SK-N-SH (cell line): ENCODE data around the gene SLC6A8. TPM values are rescaled to one million over a fixed set of nuclear protein-coding genes. Genes with fewer than 3 reads are reported as not detected.
A peak's percentile ranks its signal among the peaks of the same experiment; 100 is the strongest.

Experiments
- CTCF ChIA-PET: fragments of 300-600, 350-600 bp; formaldehyde crosslinking; extraction: SDS; loops from one replicate; lab custom pipeline; 2021; lab: Yijun Ruan, JAX
- POLR2A ChIA-PET: fragments of 350-600 bp; sonication (Branson Sonifier 250); formaldehyde crosslinking; extraction: SDS; loops from one replicate; lab custom pipeline; 2020; ENCODE audit warnings: antibody characterized with exemption, inconsistent platforms; lab: Yijun Ruan, JAX
- DNase-seq: peaks from one replicate; pipeline ENCODE4 v3.0.0; 2012
- H2AFZ ChIP-seq: fragments of 200-600 bp; sonication (generic); 2 replicates; pipeline ENCODE4 v1.8.1; 2016; ENCODE audit warnings: antibody characterized with exemption, mild to moderate bottlenecking, low read depth
- H3F3A ChIP-seq: fragments of 200-600 bp; sonication (generic); replicated peaks from 2 replicates; pipeline ENCODE3; 2016; ENCODE audit warnings: antibody characterized with exemption, mild to moderate bottlenecking; ENCODE audit not compliant: insufficient read depth
- H3K27ac ChIP-seq, 2 experiments: fragments of 200-500 bp in 1 of 2; fragments of 200-600 bp in 1 of 2; sonication (Bioruptor generic) in 1 of 2; sonication (generic), shearing (Covaris generic) in 1 of 2; 2 replicates each; pipeline versions ENCODE4 v1.5.1 to v1.6.1; 2014 to 2016; ENCODE audit warnings: low read depth in 2 of 2, inconsistent platforms in 1 of 2, low read length in 1 of 2, mild to moderate bottlenecking in 1 of 2, mixed read lengths in 1 of 2
- H3K27me3 ChIP-seq: fragments of 200-600 bp; sonication (generic), shearing (Covaris generic); 2 replicates; pipeline ENCODE4 v1.6.1; 2016; ENCODE audit warnings: mixed run types; ENCODE audit not compliant: insufficient read depth
- H3K36me3 ChIP-seq, 2 experiments: fragments of 200-500 bp in 1 of 2; fragments of 200-600 bp in 1 of 2; sonication (Bioruptor generic) in 1 of 2; sonication (generic) in 1 of 2; replicated peaks in 1 of 2; 2 replicates each; pipeline versions ENCODE3 to v1.5.1; 2014 to 2016; ENCODE audit warnings: low read length in 1 of 2, mild to moderate bottlenecking in 1 of 2; ENCODE audit not compliant: insufficient read depth in 2 of 2, control insufficient read depth in 1 of 2
- H3K4me1 ChIP-seq, 2 experiments: fragments of 200-500 bp in 1 of 2; fragments of 200-600 bp in 1 of 2; sonication (Bioruptor generic) in 1 of 2; sonication (generic), shearing (Covaris generic) in 1 of 2; 2 replicates each; pipeline versions ENCODE4 v1.5.1 to v1.6.1; 2014 to 2016; ENCODE audit warnings: low read depth in 1 of 2, low read length in 1 of 2, mixed run types in 1 of 2; ENCODE audit not compliant: insufficient read depth in 2 of 2, control insufficient read depth in 1 of 2
- H3K4me2 ChIP-seq: fragments of 200-600 bp; sonication (generic), shearing (Covaris generic); 2 replicates; pipeline ENCODE4 v1.6.1; 2017; ENCODE audit warnings: mixed run types
- H3K4me3 ChIP-seq, 2 experiments: fragments of 200-500 bp in 1 of 2; fragments of 200-600 bp in 1 of 2; sonication (Bioruptor generic) in 1 of 2; sonication (generic), shearing (Covaris generic) in 1 of 2; 2 replicates each; pipeline versions ENCODE4 v1.5.1 to v1.8.1; 2014 to 2016; ENCODE audit warnings: low read depth in 2 of 2, inconsistent platforms in 1 of 2, low read length in 1 of 2, mild to moderate bottlenecking in 1 of 2, mixed read lengths in 1 of 2, moderate library complexity in 1 of 2
- H3K79me2 ChIP-seq: fragments of 200-600 bp; sonication (generic); 2 replicates; pipeline ENCODE4 v1.8.1; 2017; ENCODE audit warnings: mild to moderate bottlenecking; ENCODE audit not compliant: insufficient read depth
- H3K9ac ChIP-seq: fragments of 200-600 bp; sonication (generic); 2 replicates; pipeline ENCODE4 v1.6.1; 2017; ENCODE audit warnings: mixed run types
- H3K9me2 ChIP-seq: fragments of 200-600 bp; sonication (generic); 2 replicates; pipeline ENCODE4 v1.6.1; 2017; ENCODE audit warnings: mixed run types
- H3K9me3 ChIP-seq: fragments of 200-600 bp; sonication (generic); 2 replicates; pipeline ENCODE4 v1.6.1; 2017; ENCODE audit warnings: mixed run types, mild to moderate bottlenecking, moderate library complexity
- H4K20me1 ChIP-seq: fragments of 200-600 bp; sonication (generic); 2 replicates; pipeline ENCODE4 v1.6.1; 2017; ENCODE audit warnings: mild to moderate bottlenecking, mixed run types; ENCODE audit not compliant: insufficient read depth
- GABPA ChIP-seq: IDR thresholded peaks from 2 replicates; pipeline ENCODE4 v1.4.0; 2012; ENCODE audit warnings: low read depth, mild to moderate bottlenecking
- RAD21 ChIP-seq: IDR thresholded peaks from 2 replicates; pipeline ENCODE4 v1.6.1; 2012; ENCODE audit warnings: mild to moderate bottlenecking, low read length
- RXRA ChIP-seq: IDR thresholded peaks from 2 replicates; pipeline ENCODE4 v1.4.0; 2012; ENCODE audit warnings: low read depth, mild to moderate bottlenecking, borderline replicate concordance
- SIN3A ChIP-seq: IDR thresholded peaks from 2 replicates; pipeline ENCODE4 v1.6.1; 2012; ENCODE audit warnings: low read depth, mild to moderate bottlenecking, low read length, moderate library complexity, borderline replicate concordance
- USF2 ChIP-seq: fragments of 150-350 bp; IDR thresholded peaks from 2 replicates; pipeline ENCODE4 v1.6.1; 2017; ENCODE audit warnings: antibody characterized with exemption, low read length, low read depth, borderline replicate concordance
- ZBTB33 ChIP-seq: IDR thresholded peaks from 2 replicates; pipeline ENCODE4 v1.4.0; 2012; ENCODE audit warnings: low read depth, borderline replicate concordance
- WGBS: methylation state at CpG from one replicate; pipeline ENCODE4 v1.1.6; 2017; ENCODE audit warnings: low lambda C conversion rate; 5-methylcytosine and 5-hydroxymethylcytosine counted together
- polyA plus RNA-seq, 3 experiments: library from polyadenylated mRNA; depleted of rRNA; stranded (reverse); fragments of >200 nt; gene quantifications; 2 replicates each; pipeline ENCODE4 v1.2.3, GENCODE V29; 2012

Gene SLC6A8
- polyA plus RNA-seq, 1 of the 3 experiments (the other 2 are of a cell fraction): 30.8 TPM

GRCh38 chrX:153673428-153674218 lies 14.1 kb upstream of the SLC6A8 start, which contains the start of gene PNCK:
TSS of gene PNCK (minus strand) at chrX:153673813. CDS start at chrX:153673076, 737 bp downstream.
- ChIA-PET POLR2A (interaction anchor here (0.6 kb wide), 1 partner anchor 11 kb away, joined by 3 read pairs; no protein-coding TSS in a partner anchor), CTCF (interaction anchor here (1.1 kb wide), 1 partner anchor 27 kb away, joined by 3 read pairs; no protein-coding TSS in a partner anchor)
- H3K79me2 ChIP-seq: no peaks in the 10 kb centered on the region
- no peak for TF ChIP-seq RXRA
- no peaks in the 10 kb centered on the region for H4K20me1 ChIP-seq
- H2AFZ ChIP-seq: no peak within 1 kb of the TSS
- no peaks in the 10 kb centered on the region for H3K9me3 ChIP-seq
- no peak within 1 kb of the TSS for H3K27ac ChIP-seq
- 40% methylated on average over 10 of the region's 98 CpGs for WGBS
- H3F3A ChIP-seq: no peaks in the 10 kb centered on the region
- H3K4me3 ChIP-seq: peak within 1 kb of the TSS in 1 of 2 experiments; percentile 4; a peak in 1 of 4 replicates
- no peak within 1 kb of the TSS for H3K4me2 ChIP-seq
- no peak within 1 kb of the TSS for H3K9ac ChIP-seq
- H3K4me1 ChIP-seq: no peaks in the 10 kb centered on the region; a peak in 1 of 4 replicates
- H3K9me2 ChIP-seq: no peaks in the 10 kb centered on the region
- H3K27me3 ChIP-seq: peaks cover 6% of the 10 kb centered on the region; the same call in 1 of the 2 replicates
- no peaks in the 10 kb centered on the region for H3K36me3 ChIP-seq
- DNase-seq: peak; percentile 71

- ChIA-PET POLR2A (no interaction called here), CTCF (no interaction called here)
- Histone ChIP-seq H3K27me3 (peaks cover 6% of the 10 kb centered on the region; the same call in 1 of the 2 replicates), H3K4me1 (no peaks in the 10 kb centered on the region; a peak in 1 of 4 replicates), H3K4me2 (no peak overlapping the region)
- no peak for TF ChIP-seq RAD21
- TF ChIP-seq ZBTB33: no peak
- TF ChIP-seq SIN3A: no peak
- no peak for TF ChIP-seq GABPA
- no peak for TF ChIP-seq USF2
- TF ChIP-seq, all 33 proteins: peak for 0
- Histone ChIP-seq H3K4me3 (no peak overlapping the region), H3F3A (no peaks in the 10 kb centered on the region), H3K27ac (no peak overlapping the region), H3K36me3 (no peaks in the 10 kb centered on the region), H3K9me3 (no peaks in the 10 kb centered on the region), H4K20me1 (no peaks in the 10 kb centered on the region), H3K9ac (no peak overlapping the region), H3K9me2 (no peaks in the 10 kb centered on the region), H2AFZ (no peak overlapping the region), H3K79me2 (no peaks in the 10 kb centered on the region)
- WGBS: 66% methylated on average over 27 of the region's 27 CpGs
- DNase-seq: no peak
These were observed 13.4 kb upstream of the SLC6A8 start for GRCh38 chrX:153674219-153674851.
